WTC11 (cell line): ENCODE data around the gene PPP1R3E. TPM values are rescaled to one million over a fixed set of nuclear protein-coding genes. Genes with fewer than 3 reads are reported as not detected.
"Not testable (repeated sequence)": the region's sequence is repeated elsewhere in the genome, so short reads cannot be mapped to it uniquely, and the experiment has no call there.

Experiments used
- ATAC-seq: fragments of 200-7000 bp; cut with Tn5 transposase; 2 replicates; pipeline ENCODE4 v1.10.0; 2021; ENCODE audit warnings: mild to moderate bottlenecking, moderate library complexity
- CTCF ChIA-PET: fragments of 300-600 bp; sonication (Branson Sonifier 250); formaldehyde crosslinking; loops from one replicate; lab custom pipeline; 2021; ENCODE audit warnings: antibody characterized with exemption; lab: Charles Lee
- POLR2A ChIA-PET: fragments of 350-600 bp; sonication (Branson Sonifier 250); formaldehyde crosslinking; loops from one replicate; lab custom pipeline; 2021; ENCODE audit warnings: antibody characterized with exemption; lab: Charles Lee
- DNase-seq: peaks from one replicate; pipeline ENCODE4 v3.0.0; 2021; ENCODE audit warnings: low spot score
- H3K27ac Mint-ChIP-seq: 2 replicates; pipeline ENCODE4 v1.8.0; 2021; ENCODE audit warnings: mixed read lengths
- H3K27me3 Mint-ChIP-seq: 2 replicates; pipeline ENCODE4 v1.8.0; 2021; ENCODE audit warnings: low read depth, mild to moderate bottlenecking, moderate library complexity, mixed read lengths
- H3K36me3 Mint-ChIP-seq: 2 replicates; pipeline ENCODE4 v1.8.0; 2021; ENCODE audit warnings: mixed read lengths
- H3K4me1 Mint-ChIP-seq: 2 replicates; pipeline ENCODE4 v1.8.0; 2022; ENCODE audit warnings: mixed read lengths
- H3K4me3 Mint-ChIP-seq: 2 replicates; pipeline ENCODE4 v1.8.0; 2021; ENCODE audit warnings: mild to moderate bottlenecking, moderate library complexity, mixed read lengths
- H3K9me3 Mint-ChIP-seq: 2 replicates; pipeline ENCODE4 v1.8.0; 2021; ENCODE audit warnings: mixed read lengths
- CBFB ChIP-seq: sonication (generic); formaldehyde crosslinking; IDR thresholded peaks from 2 replicates; pipeline ENCODE4 v1.8.1; 2022; ENCODE audit warnings: mild to moderate bottlenecking, low read depth, missing genetic modification reagents
- FOXJ3 ChIP-seq: sonication (generic); formaldehyde crosslinking; IDR thresholded peaks from 2 replicates; pipeline ENCODE4 v1.9.0; 2021; ENCODE audit warnings: missing genetic modification reagents, mild to moderate bottlenecking, borderline replicate concordance
- IRF2 ChIP-seq: sonication (generic); formaldehyde crosslinking; IDR thresholded peaks from 2 replicates; pipeline ENCODE4 v1.8.0; 2022; ENCODE audit warnings: low read depth, missing genetic modification reagents, borderline replicate concordance
- JAZF1 ChIP-seq: fragments of 250-450 bp; sonication (Bioruptor Pico); IDR thresholded peaks from 2 replicates; pipeline ENCODE4 v1.9.0; 2021; ENCODE audit warnings: moderate library complexity, mild to moderate bottlenecking, inconsistent platforms
- NFE2L1 ChIP-seq: sonication (generic); formaldehyde crosslinking; IDR thresholded peaks from 2 replicates; pipeline ENCODE4 v1.8.1; 2023; ENCODE audit warnings: missing genetic modification reagents
- NFYB ChIP-seq: sonication (generic); formaldehyde crosslinking; conservative IDR thresholded peaks from 2 replicates; pipeline ENCODE4 v1.8.0; 2022; ENCODE audit warnings: low read depth, missing genetic modification reagents
- OVOL2 ChIP-seq: fragments of 250-450 bp; sonication (Bioruptor Pico); IDR thresholded peaks from 2 replicates; pipeline ENCODE4 v1.9.0; 2021; ENCODE audit warnings: mild to moderate bottlenecking, borderline replicate concordance
- PRRX2 ChIP-seq: fragments of 250-450 bp; sonication (Bioruptor Pico); IDR thresholded peaks from 2 replicates; pipeline ENCODE4 v1.8.0; 2021; ENCODE audit warnings: mild to moderate bottlenecking
- RORB ChIP-seq: fragments of 250-450 bp; sonication (Bioruptor Pico); IDR thresholded peaks from 2 replicates; pipeline ENCODE4 v1.9.0; 2021; ENCODE audit warnings: mild to moderate bottlenecking
- SMAD4 ChIP-seq: sonication (generic); formaldehyde crosslinking; IDR thresholded peaks from 2 replicates; pipeline ENCODE4 v1.8.0; 2022; ENCODE audit warnings: mild to moderate bottlenecking, missing genetic modification reagents
- TP53 ChIP-seq: sonication (generic); formaldehyde crosslinking; IDR thresholded peaks from 2 replicates; pipeline ENCODE4 v1.8.1; 2023; ENCODE audit warnings: mild to moderate bottlenecking, missing genetic modification reagents
- ZBTB21 ChIP-seq: sonication (generic); formaldehyde crosslinking; IDR thresholded peaks from 2 replicates; pipeline ENCODE4 v1.8.1; 2023; ENCODE audit warnings: mild to moderate bottlenecking, missing genetic modification reagents, borderline replicate concordance
- ZNF232 ChIP-seq: sonication (generic); formaldehyde crosslinking; IDR thresholded peaks from 2 replicates; pipeline ENCODE4 v1.8.0; 2022; ENCODE audit warnings: mild to moderate bottlenecking, missing genetic modification reagents
- ZNF263 ChIP-seq: sonication (generic); formaldehyde crosslinking; IDR thresholded peaks from 2 replicates; pipeline ENCODE4 v1.8.1; 2022; ENCODE audit warnings: low read depth, mild to moderate bottlenecking, moderate library complexity, missing genetic modification reagents
- ZNF396 ChIP-seq: fragments of 250-450 bp; sonication (Bioruptor Pico); IDR thresholded peaks from 2 replicates; pipeline ENCODE4 v1.8.0; 2021; ENCODE audit warnings: mild to moderate bottlenecking, moderate library complexity, borderline replicate concordance
- total RNA-seq: library from RNA; stranded (reverse); gene quantifications from 3 replicates; pipeline ENCODE4 v1.2.3, GENCODE V29; 2021
- TF ChIP-seq, protein P1 (sequence below): fragments of 250-450 bp; sonication (Bioruptor Pico); conservative IDR thresholded peaks from 2 replicates; pipeline ENCODE4 v1.9.0; 2021; ENCODE audit warnings: mild to moderate bottlenecking
- TF ChIP-seq, protein P2 (sequence below): sonication (generic); formaldehyde crosslinking; IDR thresholded peaks from 2 replicates; pipeline ENCODE4 v1.8.0; 2022; ENCODE audit warnings: mild to moderate bottlenecking, missing genetic modification reagents
- TF ChIP-seq, protein P3 (sequence below): sonication (generic); formaldehyde crosslinking; IDR thresholded peaks from 2 replicates; pipeline ENCODE4 v1.8.1; 2022; ENCODE audit warnings: mild to moderate bottlenecking, missing genetic modification reagents, moderate library complexity, borderline replicate concordance
- TF ChIP-seq, protein P4 (sequence below): sonication (generic); formaldehyde crosslinking; IDR thresholded peaks from 2 replicates; pipeline ENCODE4 v1.8.1; 2022; ENCODE audit warnings: missing genetic modification reagents, borderline replicate concordance
- TF ChIP-seq, protein P5 (sequence below): sonication (generic); formaldehyde crosslinking; IDR thresholded peaks from 2 replicates; pipeline ENCODE4 v1.8.0; 2022; ENCODE audit warnings: missing genetic modification reagents

PPP1R3E gene
- total RNA-seq, 1 experiment from 2014 or later = 7.4 TPM

DNA sequence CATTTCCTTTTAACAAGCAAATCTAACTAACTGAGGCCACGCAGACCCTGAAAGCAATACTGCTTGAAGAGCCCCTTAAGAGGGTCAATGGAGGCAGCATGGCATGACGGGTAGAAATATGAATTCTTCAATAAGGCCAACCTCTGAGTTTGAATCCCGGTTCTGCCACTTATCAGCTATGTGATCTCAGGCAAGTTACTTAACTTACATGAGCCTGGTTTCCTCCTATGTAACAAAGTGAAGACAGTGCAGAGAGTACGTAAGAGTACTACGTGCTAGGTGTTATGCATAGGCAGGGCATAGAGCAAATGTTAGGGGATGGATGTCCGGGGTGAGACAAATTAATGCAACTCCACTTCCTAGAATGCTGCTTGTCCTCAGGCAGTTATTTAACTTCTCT is 21.4 kb downstream of the PPP1R3E start:
- POLR2A ChIA-PET = no interaction called here
- Mint-ChIP-seq H3K4me1 (peaks cover 26% of the 10 kb centered on the region), H3K4me3 (no peak overlapping the region), H3K9me3 (no peaks in the 10 kb centered on the region)
- ATAC-seq = no peak
- TF ChIP-seq SMAD4 (CRISPR knock-in tag) (no peak), CBFB (no peak), NFYB (CRISPR knock-in tag) (no peak), ZNF396 (CRISPR knock-in tag) (no peak), ZNF232 (CRISPR knock-in tag) (no peak), JAZF1 (CRISPR knock-in tag) (no peak), TP53 (CRISPR knock-in tag) (no peak), IRF2 (no peak), FOXJ3 (CRISPR knock-in tag) (no peak), OVOL2 (no peak), RORB (CRISPR knock-in tag) (no peak), ZBTB21 (CRISPR knock-in tag) (no peak), ZNF263 (CRISPR knock-in tag) (no peak), PRRX2 (CRISPR knock-in tag) (no peak), NFE2L1 (CRISPR knock-in tag) (no peak)
- TF ChIP-seq, protein P1, sequence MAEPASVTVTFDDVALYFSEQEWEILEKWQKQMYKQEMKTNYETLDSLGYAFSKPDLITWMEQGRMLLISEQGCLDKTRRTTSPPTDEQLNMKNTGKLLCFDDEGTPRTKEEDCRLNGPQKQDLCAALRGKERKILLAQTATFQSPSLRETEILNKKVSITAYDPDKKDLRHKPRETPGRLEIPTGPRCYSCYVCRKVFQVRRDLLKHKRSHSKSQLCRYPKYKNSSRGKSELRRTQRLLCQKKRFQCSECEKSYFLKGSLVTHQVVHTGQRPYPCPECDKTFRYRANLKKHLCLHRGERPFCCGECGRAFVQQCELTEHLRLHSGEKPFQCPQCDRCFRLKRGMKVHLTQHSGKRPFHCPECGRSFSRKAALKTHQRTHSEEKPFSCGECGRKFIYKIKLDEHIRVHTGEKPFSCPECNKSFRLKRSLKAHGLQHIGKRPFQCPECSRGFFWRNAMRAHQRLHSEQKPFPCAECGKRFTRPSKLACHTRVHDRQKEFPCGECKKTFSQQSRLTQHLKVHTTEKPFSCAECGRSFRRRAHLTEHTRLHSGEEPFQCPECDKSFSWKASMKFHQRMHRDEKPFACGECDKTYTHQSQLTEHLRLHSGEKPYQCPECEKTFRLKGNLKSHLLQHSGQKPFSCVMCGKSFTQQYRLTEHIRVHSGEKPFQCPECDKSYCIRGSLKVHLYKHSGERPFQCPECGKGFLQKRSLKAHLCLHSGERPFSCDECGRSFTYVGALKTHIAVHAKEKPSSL (CRISPR knock-in tag) = no peak
- TF ChIP-seq, protein P2, sequence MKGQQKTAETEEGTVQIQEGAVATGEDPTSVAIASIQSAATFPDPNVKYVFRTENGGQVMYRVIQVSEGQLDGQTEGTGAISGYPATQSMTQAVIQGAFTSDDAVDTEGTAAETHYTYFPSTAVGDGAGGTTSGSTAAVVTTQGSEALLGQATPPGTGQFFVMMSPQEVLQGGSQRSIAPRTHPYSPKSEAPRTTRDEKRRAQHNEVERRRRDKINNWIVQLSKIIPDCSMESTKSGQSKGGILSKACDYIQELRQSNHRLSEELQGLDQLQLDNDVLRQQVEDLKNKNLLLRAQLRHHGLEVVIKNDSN (CRISPR knock-in tag) = no peak
- TF ChIP-seq, protein P3, sequence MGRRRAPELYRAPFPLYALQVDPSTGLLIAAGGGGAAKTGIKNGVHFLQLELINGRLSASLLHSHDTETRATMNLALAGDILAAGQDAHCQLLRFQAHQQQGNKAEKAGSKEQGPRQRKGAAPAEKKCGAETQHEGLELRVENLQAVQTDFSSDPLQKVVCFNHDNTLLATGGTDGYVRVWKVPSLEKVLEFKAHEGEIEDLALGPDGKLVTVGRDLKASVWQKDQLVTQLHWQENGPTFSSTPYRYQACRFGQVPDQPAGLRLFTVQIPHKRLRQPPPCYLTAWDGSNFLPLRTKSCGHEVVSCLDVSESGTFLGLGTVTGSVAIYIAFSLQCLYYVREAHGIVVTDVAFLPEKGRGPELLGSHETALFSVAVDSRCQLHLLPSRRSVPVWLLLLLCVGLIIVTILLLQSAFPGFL (CRISPR knock-in tag) = no peak
- TF ChIP-seq, protein P4, sequence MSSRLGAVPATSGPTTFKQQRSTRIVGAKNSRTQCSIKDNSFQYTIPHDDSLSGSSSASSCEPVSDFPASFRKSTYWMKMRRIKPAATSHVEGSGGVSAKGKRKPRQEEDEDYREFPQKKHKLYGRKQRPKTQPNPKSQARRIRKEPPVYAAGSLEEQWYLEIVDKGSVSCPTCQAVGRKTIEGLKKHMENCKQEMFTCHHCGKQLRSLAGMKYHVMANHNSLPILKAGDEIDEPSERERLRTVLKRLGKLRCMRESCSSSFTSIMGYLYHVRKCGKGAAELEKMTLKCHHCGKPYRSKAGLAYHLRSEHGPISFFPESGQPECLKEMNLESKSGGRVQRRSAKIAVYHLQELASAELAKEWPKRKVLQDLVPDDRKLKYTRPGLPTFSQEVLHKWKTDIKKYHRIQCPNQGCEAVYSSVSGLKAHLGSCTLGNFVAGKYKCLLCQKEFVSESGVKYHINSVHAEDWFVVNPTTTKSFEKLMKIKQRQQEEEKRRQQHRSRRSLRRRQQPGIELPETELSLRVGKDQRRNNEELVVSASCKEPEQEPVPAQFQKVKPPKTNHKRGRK (CRISPR knock-in tag) = no peak
- TF ChIP-seq, protein P5, sequence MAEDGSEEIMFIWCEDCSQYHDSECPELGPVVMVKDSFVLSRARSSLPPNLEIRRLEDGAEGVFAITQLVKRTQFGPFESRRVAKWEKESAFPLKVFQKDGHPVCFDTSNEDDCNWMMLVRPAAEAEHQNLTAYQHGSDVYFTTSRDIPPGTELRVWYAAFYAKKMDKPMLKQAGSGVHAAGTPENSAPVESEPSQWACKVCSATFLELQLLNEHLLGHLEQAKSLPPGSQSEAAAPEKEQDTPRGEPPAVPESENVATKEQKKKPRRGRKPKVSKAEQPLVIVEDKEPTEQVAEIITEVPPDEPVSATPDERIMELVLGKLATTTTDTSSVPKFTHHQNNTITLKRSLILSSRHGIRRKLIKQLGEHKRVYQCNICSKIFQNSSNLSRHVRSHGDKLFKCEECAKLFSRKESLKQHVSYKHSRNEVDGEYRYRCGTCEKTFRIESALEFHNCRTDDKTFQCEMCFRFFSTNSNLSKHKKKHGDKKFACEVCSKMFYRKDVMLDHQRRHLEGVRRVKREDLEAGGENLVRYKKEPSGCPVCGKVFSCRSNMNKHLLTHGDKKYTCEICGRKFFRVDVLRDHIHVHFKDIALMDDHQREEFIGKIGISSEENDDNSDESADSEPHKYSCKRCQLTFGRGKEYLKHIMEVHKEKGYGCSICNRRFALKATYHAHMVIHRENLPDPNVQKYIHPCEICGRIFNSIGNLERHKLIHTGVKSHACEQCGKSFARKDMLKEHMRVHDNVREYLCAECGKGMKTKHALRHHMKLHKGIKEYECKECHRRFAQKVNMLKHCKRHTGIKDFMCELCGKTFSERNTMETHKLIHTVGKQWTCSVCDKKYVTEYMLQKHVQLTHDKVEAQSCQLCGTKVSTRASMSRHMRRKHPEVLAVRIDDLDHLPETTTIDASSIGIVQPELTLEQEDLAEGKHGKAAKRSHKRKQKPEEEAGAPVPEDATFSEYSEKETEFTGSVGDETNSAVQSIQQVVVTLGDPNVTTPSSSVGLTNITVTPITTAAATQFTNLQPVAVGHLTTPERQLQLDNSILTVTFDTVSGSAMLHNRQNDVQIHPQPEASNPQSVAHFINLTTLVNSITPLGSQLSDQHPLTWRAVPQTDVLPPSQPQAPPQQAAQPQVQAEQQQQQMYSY (CRISPR knock-in tag) = no peak
- TF ChIP-seq, all 79 proteins: peak for 0
- H3K27me3 Mint-ChIP-seq = peaks cover 63% of the 10 kb centered on the region
- H3K27ac Mint-ChIP-seq = no peak overlapping the region
- H3K36me3 Mint-ChIP-seq = no peaks in the 10 kb centered on the region
- CTCF ChIA-PET = interaction anchor here (1.2 to 2.7 kb wide), 3 partner anchors 13 to 186 kb away, joined by 3 to 27 read pairs (median 3); partner anchors contain the start of gene ACIN1
- no peak for DNase-seq

DNA sequence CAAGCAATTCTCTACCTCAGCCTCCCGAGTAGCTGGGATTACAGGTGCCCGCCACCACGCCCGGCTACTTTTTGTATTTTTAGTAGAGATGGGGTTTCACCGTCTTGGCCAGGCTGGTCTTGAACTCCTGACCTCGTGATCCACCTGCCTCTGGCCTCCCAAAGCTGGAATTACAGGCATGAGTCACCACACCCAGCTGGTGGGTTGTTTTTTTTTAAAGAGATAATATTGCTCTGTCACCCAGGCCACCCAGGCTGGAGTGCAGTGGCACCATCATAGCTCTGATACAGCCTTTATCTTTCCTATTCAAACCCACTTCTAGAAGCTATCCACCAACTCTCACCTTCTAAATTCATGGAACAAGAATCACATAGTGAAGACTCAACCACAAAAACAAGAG is 24.7 kb downstream of the PPP1R3E start:
- not testable (repeated sequence) for H3K36me3 Mint-ChIP-seq, ATAC-seq, DNase-seq, H3K4me3 Mint-ChIP-seq, H3K9me3 Mint-ChIP-seq, H3K27ac Mint-ChIP-seq
- ChIA-PET POLR2A (interaction anchor here (1.9 kb wide), 1 partner anchor 9 kb away, joined by 4 read pairs; the partner anchor contains the start of gene HOMEZ), CTCF (interaction anchor here (0.8 kb wide), 1 partner anchor 16 kb away, joined by 3 read pairs; no protein-coding TSS in a partner anchor)
- Mint-ChIP-seq H3K27me3 (peaks cover 79% of the 10 kb centered on the region), H3K4me1 (peaks cover 19% of the 10 kb centered on the region)
